Measurements from ENCODE around the gene NFAT5.

NFAT5 gene

DNA sequence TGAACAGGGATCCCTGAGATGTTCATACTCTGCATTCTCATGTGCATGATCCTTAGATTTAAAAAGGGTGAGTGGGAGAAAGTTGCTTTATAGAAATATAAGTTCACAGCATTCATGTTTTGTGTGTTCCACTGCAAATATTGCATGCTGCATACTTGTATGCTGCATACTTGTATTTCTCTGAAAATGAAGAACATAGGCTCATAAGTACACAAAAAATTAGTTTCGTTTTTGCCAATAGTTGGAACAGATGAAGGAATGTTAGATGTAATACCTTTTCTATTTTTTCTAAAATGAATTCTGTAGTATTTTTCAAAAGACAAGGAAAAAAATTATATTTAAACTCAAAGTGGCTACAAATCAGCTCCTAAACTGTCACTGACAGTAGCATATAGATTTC, 79.0 kb downstream of the NFAT5 start:
- no peak for DNase-seq

DNA sequence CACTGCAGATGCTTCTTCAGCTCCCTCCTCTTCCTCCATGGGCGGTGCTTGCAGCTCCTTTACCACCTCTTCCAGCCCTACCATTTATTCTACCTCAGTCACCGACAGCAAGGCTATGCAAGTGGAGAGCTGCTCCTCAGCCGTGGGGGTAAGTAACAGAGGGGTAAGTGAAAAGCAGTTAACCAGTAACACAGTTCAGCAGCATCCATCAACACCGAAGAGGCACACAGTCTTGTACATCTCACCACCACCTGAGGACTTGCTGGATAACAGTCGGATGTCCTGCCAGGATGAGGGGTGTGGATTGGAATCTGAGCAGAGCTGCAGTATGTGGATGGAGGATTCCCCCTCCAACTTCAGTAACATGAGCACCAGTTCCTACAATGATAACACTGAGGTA, 81.3 kb downstream of the NFAT5 start:
- DNase-seq: no peak

More for the DNA sequence above, 79.0 kb downstream of the NFAT5 start:
- ATAC-seq: no peak

DNA sequence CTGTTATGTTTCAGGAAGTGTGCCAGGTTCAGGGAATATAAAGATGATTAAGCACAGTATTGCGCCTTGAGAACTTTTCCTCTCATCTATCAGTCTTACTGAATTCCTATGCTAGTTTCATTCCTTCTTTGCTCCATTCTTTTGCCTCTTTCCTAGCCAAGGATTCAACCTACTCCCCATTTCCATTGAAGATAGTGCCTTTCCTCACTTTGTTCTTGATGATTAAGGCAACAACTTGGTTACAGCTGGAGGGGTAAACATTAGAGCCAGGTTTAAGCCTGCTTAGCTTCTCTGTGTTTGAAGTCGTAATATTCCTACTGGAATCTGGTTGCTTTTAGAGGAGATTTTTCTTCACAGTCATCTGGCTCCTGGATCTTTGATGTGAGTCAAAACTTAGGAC, 85.5 kb downstream of the NFAT5 start:
- no peak for ATAC-seq
- DNase-seq: no peak

More for the DNA sequence above, 81.3 kb downstream of the NFAT5 start:
- ATAC-seq: no peak

DNA sequence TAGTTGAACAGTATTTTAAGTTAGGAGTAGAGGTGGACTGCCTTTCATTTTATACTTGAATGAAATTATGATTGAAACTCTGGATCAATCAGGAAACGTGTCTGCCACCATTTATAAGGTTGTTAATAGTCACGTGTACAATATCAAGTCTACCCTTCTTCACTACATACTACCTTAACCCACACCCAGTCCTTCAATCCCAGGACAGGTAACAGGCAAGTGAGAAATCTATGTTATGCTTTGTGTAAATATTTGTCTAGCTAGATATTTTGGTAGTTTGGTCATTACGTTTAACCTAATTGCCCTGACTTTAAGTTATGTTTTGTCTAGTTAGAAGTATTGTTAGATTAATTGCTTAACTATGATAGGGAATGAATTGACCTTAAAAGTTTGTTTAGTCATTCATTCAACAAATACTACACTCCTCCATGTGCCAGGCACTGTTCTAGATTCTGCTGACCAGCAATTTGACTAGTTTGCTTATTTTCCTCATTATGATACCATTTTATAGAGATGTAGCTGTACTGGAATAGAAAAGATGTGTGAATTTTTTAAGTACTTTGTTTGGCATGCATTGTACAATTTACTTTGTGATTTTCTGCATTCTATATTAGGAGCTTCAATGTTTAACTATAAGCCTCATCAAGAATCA, 88.6 kb downstream of the NFAT5 start:
- no peak for DNase-seq
- ATAC-seq: no peak

DNA sequence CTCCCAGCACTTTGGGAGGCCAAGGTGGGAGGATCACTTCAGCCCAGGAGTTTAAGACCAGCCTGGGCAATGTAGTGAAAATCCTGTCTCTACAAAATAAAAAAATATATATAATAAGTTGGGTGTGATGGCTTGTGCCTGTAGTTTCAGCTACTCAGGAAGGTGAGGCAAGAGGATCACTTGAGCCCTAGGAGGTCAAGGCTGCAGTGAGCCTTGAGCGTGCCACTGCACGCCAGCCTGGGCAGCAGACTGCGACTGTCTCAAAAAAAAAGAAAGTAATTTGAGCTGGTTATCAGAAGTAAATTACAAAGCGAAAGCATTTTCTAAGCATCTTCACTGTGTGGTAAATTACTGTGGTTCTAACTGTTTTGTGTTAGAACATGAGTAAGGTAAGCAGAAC, 94.4 kb downstream of the NFAT5 start:
- no peak for ATAC-seq
- no peak for DNase-seq

DNA sequence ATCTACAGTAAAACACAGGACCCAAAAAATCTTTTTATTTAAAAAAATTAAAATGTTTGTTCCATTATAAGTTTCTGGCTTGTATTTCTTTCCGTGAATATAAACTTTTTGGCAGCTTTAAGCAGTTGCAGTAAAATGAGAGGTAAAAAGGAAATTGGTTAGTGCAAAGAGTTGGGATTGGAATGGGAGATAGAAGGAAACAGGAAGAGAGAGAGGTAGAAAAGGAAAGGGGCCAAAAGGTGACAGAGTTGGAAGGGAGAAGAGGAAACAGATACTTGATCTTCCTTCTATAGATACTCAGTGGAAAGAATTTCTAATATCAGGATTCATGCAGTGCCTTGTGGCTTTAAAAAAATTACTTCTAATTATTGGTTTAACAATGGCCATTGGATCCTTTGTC, 97.1 kb downstream of the NFAT5 start:
- DNase-seq (no peak), ATAC-seq (no peak)

DNA sequence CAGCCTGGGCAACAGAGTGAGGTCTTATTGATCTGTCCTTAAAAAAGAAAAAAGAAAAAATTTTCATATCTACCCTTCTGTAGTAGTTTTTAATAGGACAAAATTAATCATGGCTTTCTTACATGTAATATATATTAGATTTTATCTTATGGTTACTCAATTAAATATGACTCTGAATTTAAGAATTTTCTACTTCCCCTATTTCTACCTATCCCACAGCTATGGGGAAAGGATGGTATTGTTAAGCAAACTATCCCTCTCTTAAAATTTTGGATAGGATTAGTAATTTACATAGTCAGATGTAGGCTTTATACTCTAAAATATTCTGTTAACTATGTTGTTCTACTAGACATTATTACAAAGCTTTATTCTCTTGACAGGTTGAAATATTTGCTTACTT, 98.1 kb downstream of the NFAT5 start:
- ATAC-seq (no peak), DNase-seq (no peak)

DNA sequence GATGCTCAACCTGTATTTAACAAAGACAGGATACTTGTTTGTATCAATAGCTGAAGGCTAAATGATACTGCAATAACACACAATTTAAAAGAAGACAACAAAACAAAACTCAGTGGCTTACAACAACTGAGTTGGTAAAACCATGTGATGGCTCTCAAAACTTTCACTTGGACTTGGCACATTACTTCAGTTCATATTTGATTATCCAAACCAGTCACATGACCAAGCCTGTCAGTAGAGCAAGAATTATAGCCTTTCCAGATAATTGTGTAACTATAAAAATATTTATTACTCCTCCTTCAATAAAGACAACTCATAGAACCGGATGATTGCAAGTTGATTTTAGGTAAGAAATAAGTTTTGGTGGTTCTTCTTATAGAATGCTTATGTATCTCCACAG, 103.8 kb downstream of the NFAT5 start:
- ATAC-seq: no peak
- no peak for DNase-seq

DNA sequence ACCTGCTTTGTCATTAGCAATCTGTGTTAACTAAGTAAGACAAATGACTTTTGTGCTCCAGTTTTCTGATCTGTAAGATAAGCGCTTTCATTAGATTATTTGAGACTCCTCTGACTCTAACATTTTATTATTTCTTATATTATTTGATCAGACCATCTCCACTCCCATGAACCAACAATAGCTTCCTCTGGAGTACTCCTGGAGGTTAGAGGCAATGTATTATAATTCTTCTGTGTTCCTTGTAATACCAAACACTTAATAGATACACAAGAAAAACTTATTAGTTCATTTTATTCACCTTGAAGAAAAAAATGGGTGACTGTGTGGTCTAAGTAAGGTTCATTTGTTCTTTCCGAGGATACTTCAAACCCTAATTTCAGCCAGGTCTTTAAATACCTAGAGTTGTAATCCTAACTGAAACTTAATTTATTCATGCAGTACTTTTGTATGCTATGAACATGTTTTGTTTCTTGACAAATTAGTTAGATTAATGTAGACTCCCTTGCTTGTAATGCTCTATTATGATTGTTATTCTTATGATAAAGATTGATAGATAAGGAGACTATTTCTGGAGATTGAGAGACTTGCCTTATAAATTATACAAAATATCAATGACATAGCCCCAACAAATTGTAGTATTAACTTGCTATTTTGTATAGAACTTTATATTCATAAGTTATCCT, 106.7 kb downstream of the NFAT5 start:
- no peak for DNase-seq
- no peak for ATAC-seq

DNA sequence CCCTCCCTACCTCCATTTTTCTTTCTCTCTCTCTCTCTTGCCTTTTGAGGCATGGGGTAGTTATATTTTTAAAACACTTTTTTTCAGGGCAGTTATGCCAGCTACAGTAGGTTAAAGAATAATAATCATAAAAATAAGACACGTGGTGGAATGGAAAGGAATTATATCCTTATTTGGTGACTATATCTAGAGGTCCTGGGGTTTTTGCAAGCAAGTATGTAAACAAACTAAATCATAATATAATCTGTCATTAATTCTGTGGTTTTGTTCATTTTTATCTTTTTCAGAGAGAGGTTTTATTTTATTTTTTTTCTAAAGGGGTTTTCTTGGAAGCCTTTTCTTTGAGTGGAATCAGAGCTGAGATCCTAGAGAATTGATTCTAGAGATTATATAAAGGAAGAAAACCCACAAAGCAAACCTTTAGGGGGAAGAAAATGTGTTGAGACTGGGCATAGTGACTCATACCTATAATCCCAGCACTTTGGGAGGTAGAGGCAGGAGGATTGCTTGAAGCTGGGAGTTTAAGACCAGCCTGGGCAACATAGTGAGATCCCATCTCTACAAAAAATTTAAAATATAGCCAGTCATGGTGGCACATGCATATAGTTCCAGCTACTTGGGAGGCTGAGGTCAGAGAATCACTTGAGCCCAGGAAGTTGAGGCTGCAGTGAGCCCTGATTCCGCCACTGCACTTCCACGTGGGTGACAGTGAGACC, 107.4 kb downstream of the NFAT5 start:
- ATAC-seq (no peak), DNase-seq (no peak)

DNA sequence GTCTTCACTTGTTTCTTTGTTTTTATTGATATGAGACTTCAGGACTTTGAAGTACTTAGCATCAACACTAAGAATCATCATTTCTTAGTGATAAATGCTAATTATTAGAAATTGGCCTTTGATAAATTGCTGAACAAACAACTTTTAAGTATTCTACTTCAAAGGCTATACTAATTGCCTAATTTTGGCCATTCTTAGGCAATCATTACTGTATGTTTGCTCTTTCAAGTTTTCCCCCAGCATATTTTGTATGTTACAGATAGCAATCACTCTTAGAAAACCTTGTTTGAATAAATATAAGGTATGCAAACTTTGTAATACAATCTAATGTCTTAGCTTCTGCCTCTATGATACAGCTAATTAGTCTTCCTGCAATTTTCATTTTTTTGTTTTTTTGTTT, 114.6 kb downstream of the NFAT5 start:
- no peak for ATAC-seq
- DNase-seq: no peak

DNA sequence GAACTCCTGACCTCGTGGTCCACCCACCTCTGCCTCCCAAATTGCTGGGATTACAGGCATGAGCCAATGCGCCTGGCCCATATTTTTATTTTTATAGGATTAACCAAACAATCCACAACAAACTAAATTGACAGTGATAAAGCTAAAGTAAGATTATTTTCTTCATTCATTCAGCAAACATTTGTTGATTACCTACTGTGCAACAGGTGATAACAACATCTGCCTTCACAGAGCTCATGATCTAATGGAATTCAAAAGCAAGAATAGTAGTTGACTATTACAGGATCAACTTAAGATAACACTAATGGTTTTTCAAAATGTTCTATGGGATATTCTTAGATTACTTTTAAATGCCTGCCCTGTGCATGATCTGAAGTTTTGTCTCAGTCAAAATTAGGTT, 122.8 kb downstream of the NFAT5 start:
- DNase-seq: no peak
- ATAC-seq: no peak

DNA sequence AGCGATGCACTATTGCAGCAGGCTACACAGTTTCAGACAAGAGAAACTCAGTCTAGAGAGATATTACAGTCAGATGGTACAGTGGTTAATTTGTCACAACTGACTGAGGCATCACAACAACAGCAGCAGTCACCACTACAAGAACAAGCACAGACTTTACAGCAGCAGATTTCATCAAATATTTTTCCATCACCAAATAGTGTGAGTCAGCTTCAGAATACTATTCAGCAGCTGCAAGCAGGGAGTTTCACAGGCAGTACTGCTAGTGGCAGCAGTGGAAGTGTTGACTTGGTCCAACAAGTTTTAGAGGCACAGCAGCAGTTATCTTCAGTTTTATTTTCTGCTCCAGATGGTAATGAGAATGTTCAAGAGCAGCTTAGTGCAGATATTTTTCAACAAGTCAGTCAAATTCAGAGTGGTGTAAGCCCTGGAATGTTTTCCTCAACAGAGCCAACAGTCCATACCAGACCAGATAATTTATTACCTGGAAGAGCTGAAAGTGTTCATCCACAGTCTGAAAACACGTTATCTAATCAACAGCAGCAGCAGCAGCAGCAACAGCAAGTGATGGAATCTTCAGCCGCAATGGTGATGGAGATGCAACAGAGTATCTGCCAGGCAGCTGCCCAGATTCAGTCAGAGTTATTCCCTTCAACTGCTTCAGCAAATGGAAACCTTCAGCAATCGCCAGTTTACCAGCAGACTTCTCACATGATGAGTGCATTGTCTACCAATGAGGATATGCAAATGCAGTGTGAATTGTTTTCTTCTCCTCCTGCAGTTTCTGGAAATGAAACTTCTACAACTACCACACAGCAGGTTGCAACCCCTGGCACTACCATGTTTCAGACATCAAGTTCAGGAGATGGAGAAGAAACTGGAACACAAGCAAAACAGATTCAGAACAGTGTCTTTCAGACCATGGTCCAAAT, 126.5 kb downstream of the NFAT5 start:
- ATAC-seq (peak; percentile 81), DNase-seq (no peak)

DNA sequence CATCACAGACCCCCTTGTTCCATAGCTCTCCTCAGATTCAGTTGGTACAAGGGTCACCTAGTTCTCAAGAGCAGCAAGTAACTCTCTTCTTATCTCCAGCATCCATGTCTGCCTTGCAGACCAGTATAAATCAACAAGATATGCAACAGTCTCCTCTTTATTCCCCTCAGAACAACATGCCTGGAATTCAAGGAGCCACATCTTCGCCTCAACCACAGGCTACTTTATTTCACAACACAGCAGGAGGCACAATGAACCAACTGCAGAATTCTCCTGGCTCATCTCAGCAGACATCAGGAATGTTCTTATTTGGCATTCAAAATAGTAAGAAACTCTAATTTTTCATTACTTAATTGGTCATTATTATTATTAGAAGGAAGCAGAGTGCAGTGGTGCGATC, 128.2 kb downstream of the NFAT5 start:
- no peak for ATAC-seq
- no peak for DNase-seq

DNA sequence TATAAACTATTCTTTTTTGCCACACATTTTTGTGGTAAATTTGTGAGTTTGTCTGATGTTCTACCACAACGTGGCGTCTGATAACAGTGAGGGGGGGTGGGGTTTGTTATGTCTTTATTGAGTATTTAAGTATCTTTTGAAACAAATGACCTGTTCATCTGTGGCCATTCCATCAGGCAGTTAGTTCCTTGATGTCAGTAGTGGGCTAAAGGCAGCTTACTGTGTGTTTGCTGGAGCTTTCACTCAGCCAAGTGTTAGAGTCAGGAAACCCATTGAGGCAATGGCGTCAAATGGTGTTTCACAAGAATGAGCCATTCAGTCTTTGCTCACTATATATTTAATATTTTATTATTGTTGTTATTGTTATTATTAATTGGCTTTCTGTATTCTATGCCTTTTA, 132.6 kb downstream of the NFAT5 start:
- ATAC-seq (no peak), DNase-seq (no peak)

DNA sequence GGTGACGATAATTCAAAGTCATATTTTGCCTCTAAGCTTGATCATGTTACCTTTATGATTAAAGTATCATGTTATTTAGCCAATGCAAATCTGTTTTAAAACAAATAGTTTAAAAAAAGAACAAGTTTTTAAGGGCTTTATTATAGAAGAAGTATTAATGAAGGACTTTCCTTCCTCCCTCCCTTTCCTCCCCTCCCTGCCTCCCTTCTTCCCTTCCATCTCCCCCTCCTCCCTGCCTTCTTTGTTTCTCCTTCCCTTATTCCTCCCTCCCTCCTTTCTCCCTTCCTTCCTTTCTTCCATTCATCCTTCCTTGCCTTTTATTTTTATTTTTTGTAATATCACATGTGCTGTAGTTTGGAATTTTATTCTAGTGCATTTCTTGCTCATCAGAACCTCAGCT, 134.1 kb downstream of the NFAT5 start:
- ATAC-seq: no peak
- DNase-seq: no peak

DNA sequence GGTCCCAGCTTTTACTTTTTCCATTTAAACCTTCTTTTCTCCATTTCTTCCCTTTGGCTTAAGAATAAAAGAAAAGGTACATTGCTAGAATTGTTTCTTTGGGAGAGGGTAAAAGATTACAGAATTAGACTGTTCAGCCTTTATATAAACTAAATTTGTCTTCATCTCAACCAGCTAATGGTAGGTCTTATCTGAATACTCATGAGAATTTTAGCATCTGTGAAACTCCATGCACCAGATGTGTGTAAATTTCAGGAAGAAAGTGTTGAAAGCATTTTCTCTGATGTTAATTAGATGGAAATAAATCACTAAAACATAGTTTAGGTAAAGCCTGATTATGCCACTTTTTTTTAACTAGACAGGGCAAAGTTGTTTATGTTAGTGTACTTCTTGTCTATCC, 135.7 kb downstream of the NFAT5 start:
- no peak for DNase-seq

DNA sequence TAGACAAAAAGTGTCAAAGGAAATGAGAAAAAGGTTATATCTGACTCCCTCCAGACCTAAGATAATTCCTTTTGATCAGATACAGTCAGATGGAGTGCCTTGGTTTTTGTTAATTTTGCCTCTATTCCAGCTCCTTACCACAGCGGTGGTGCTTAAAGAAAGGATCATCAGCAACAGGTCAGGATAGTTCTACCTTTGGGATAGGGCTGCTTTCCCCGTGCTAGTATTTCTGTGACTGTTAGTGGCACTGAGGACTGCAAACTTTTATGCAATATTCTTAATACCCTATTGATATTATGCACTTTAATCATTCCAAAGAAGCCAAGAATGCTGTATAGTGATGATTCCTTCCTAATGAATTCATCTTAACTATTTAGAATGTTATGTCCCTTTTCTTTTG, 136.1 kb downstream of the NFAT5 start:
- ATAC-seq: no peak
- DNase-seq: no peak

More for the DNA sequence above, 135.7 kb downstream of the NFAT5 start:
- no peak for ATAC-seq

DNA sequence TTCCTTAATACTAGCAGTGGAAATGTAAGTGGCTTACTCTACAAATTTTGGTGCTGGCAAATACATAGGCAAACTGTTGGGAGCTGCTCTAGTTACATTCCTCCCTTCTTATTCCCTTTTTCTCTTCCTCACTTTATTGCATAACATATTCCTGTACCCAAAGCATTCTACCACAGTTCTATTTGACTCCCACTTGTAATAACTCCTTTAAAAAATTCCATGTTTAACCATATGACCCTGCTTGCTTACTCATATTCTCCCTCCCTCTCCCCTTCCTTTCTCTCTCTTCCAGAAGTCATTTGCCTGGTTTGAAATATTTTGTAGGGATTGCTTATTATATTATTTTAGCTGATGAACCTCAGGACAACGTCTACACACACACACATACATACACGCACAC, 137.9 kb downstream of the NFAT5 start:
- no peak for ATAC-seq
- no peak for DNase-seq

DNA sequence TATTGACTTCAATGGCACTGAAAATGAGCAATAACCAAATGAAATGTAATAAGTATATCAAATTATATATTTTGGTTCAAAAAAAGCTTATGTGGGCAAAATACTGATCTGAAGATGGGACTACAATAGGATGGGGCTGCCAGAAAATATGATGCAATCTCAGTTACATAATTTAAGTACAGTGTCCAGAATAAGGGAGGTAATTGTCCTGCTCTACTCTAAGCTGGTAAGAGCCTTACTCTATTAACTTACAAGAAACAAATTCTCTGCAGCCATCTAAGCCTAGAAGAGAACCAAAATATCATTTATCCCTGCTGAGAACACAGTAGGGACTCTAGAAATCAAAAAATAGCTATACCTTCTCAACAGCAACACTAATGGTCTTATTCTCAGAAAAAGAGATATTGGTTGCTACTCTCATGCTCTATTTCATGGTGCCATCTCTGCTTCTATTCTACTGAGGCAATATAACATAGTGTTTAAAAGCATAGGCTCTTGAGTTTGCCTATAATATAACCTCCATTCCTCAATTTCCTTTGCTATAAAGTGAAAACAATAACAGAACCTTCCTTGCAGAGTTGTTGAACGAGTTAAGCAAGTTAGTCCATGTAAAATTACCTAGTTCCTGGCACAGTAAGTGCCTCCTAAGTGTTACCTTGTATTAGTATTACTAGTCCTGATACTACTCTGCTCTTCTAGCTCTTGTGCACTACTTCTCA, 140.6 kb downstream of the NFAT5 start:
- ATAC-seq: no peak

DNA sequence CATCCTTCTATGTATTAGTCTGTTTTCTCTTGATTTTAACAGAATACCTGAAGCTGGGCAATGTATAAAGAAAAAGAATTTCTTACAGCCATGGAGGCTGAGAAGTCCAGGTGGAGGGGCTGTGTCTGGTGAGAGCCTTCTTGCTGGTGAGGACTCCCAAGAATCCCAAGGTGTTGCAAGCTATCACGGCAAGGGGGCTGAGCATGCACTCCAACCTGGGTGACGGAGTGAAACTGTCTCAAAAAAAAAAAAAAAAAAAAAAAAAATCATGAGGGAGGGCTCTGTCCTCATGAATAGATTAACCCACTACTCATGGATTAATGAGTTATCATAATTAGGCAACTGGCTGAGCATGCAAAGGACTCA, 141.2 kb downstream of the NFAT5 start:
- DNase-seq: no peak
- no peak for ATAC-seq

More for the DNA sequence above, 140.6 kb downstream of the NFAT5 start:
- no peak for DNase-seq
